Lung (tissue), 12 donors: ENCODE measurements around the gene RFXAP. TPM values are rescaled to one million over a fixed set of nuclear protein-coding genes. Genes with fewer than 3 reads are reported as not detected.

Source experiments
- ATAC-seq: fragments of 200-7000 bp; cut with Tn5 transposase; one replicate; pipeline ENCODE4 v1.9.1; 2020; ENCODE audit warnings: moderate number of reproducible peaks; ENCODE audit not compliant: insufficient read depth, low FRiP score
- DNase-seq, 3 donors: peaks; one replicate each; pipeline ENCODE4 v3.0.0-alpha.2; 2013 to 2017
- H3K27ac ChIP-seq, 2 donors: one replicate each; pipeline ENCODE4 v1.5.1; 2013; ENCODE audit warnings: mild to moderate bottlenecking in 2 of 2, moderate library complexity in 2 of 2, control low read depth in 1 of 2, inconsistent platforms in 1 of 2, low read depth in 1 of 2, low read length in 1 of 2
- H3K27me3 ChIP-seq, 3 donors: one replicate each; pipeline ENCODE4 v1.5.1; 2013; ENCODE audit warnings: low read length in 2 of 3; ENCODE audit not compliant: control insufficient read depth in 3 of 3, insufficient read depth in 3 of 3
- H3K36me3 ChIP-seq, 4 donors: one replicate each; pipeline ENCODE4 v1.5.1; 2013; ENCODE audit warnings: low read length in 4 of 4, mild to moderate bottlenecking in 1 of 4, moderate library complexity in 1 of 4; ENCODE audit not compliant: control insufficient read depth in 4 of 4, insufficient read depth in 4 of 4
- H3K4me1 ChIP-seq, 5 donors: one replicate each; pipeline ENCODE4 v1.5.1; 2013; ENCODE audit warnings: low read length in 5 of 5, mild to moderate bottlenecking in 2 of 5, moderate library complexity in 1 of 5; ENCODE audit not compliant: control insufficient read depth in 5 of 5, insufficient read depth in 5 of 5
- H3K4me3 ChIP-seq: one replicate; pipeline ENCODE4 v1.5.1; 2013; ENCODE audit warnings: mild to moderate bottlenecking, control low read depth, moderate library complexity
- H3K9ac ChIP-seq, 2 donors: one replicate each; pipeline ENCODE4 v1.5.1; 2013; ENCODE audit warnings: low read length in 2 of 2, control low read depth in 1 of 2; ENCODE audit not compliant: insufficient read depth in 1 of 2
- H3K9me3 ChIP-seq, 4 donors: one replicate each; pipeline ENCODE4 v1.5.1; 2013; ENCODE audit warnings: low read length in 3 of 4, mild to moderate bottlenecking in 1 of 4, moderate library complexity in 1 of 4; ENCODE audit not compliant: control insufficient read depth in 4 of 4, insufficient read depth in 3 of 4
- CTCF ChIP-seq: IDR thresholded peaks from 2 replicates; pipeline ENCODE4 v1.5.1; 2012; ENCODE audit warnings: mild to moderate bottlenecking; ENCODE audit errors: control extremely low read depth, extremely low read depth
- WGBS, 2 donors: extraction: QIAGEN DNeasy Blood & Tissue Kit; methylation state at CpG; one replicate each; pipeline ENCODE4 v1.1.7; 2013; 5-methylcytosine and 5-hydroxymethylcytosine counted together
- polyA plus RNA-seq, 2 donors: library from polyadenylated mRNA; stranded (reverse); fragments of 200-250 nt; gene quantifications; one replicate each; pipeline ENCODE4 v1.2.1, GENCODE V29; 2013
- total RNA-seq, 2 donors: library from RNA; depleted of rRNA in 1 of 2; stranded (reverse); fragments of >200 nt in 1 of 2; gene quantifications; one replicate each; pipeline ENCODE4 v1.2.1, GENCODE V29; 2014 to 2021
- donor health status: control.
- donor health status: control.
- donor health status: Bipolar disorder and iron deficiency.
- donor health status: healthy.
- donor health status: DM: yes; HTN: yes; CAD: no.

Gene RFXAP
- total and polyA plus RNA-seq, 4 donors, result 3.0 to 9.5 (median 4.9) TPM

GRCh38 chr13:36848199-36848982, 29.4 kb downstream of the RFXAP start:
- Histone ChIP-seq H3K4me3 (no peak overlapping the region), H3K9ac (no peak overlapping the region), H3K27me3 (no peaks in the 10 kb centered on the region), H3K36me3 (peaks cover 0 to 33% (median 3%) of the 10 kb centered on the region in 4 donors), H3K9me3 (no peaks in the 10 kb centered on the region), H3K4me1 (peaks cover 0 to 3% (median 0%) of the 10 kb centered on the region in 5 donors), H3K27ac (no peak overlapping the region)
- ATAC-seq, result no peak
- no peak for TF ChIP-seq CTCF
- no peak for DNase-seq
- 67 to 75% methylated on average over 6 of the region's 6 CpGs for WGBS, 2 donors

GRCh38 chr13:36850790-36851438, 31.9 kb downstream of the RFXAP start:
- 83 to 91% methylated on average over 13 of the region's 13 CpGs for WGBS, 2 donors

GRCh38 chr13:36857253-36857652, 38.2 kb downstream of the RFXAP start:
- no peak overlapping the region for H3K9ac ChIP-seq
- H3K27ac ChIP-seq, result no peak overlapping the region
- ATAC-seq (no peak), DNase-seq (no peak)
- no peak overlapping the region for H3K4me3 ChIP-seq
- no peak for TF ChIP-seq CTCF
- no peaks in the 10 kb centered on the region for H3K27me3 ChIP-seq
- H3K36me3 ChIP-seq, result peaks cover 0 to 32% (median 3%) of the 10 kb centered on the region in 4 donors
- H3K4me1 ChIP-seq, result peaks cover 0 to 2% (median 0%) of the 10 kb centered on the region in 5 donors
- no peaks in the 10 kb centered on the region for H3K9me3 ChIP-seq

More at GRCh38 chr13:36850790-36851438, 31.9 kb downstream of the RFXAP start:
- H3K36me3 ChIP-seq, result peaks cover 0 to 34% (median 3%) of the 10 kb centered on the region in 4 donors
- no peak for DNase-seq
- TF ChIP-seq CTCF, result no peak
- H3K27me3 ChIP-seq, result no peaks in the 10 kb centered on the region
- no peak overlapping the region for H3K27ac ChIP-seq
- peaks cover 0 to 3% (median 0%) of the 10 kb centered on the region in 5 donors for H3K4me1 ChIP-seq
- no peak for ATAC-seq
- H3K9me3 ChIP-seq, result no peaks in the 10 kb centered on the region
- no peak overlapping the region for H3K4me3 ChIP-seq
- no peak overlapping the region for H3K9ac ChIP-seq
